Adrenal gland (tissue), 5 donors: ENCODE results near the gene C20orf202.

ENCODE experiments used
- CTCF ChIP-seq, 6 experiments: fragments of 450-650 bp in 4 of 6; fragments of 200-600 bp in 2 of 6; sonication (generic) in 1 of 6; IDR thresholded peaks; 1 replicate in 5 of 6; 2 replicates in 1 of 6; pipeline versions ENCODE4 v1.5.1 to v1.8.0; 2016 to 2021; ENCODE audit warnings: antibody characterized with exemption in 6 of 6, mild to moderate bottlenecking in 2 of 6, moderate library complexity in 1 of 6
- POLR2A ChIP-seq, 2 donors: fragments of 450-650 bp; IDR thresholded peaks; one replicate each; pipeline ENCODE4 v1.6.1; 2017; ENCODE audit warnings: antibody characterized with exemption in 2 of 2, mild to moderate bottlenecking in 2 of 2, moderate library complexity in 1 of 2
- donor health status: DM: no; HTN: no; CAD: no.

- TF ChIP-seq CTCF (IDR thresholded peaks at IDR 0.05) (peak; percentile 63 to 81 (median 74)), POLR2A (IDR thresholded peaks at IDR 0.05) (no peak)
These were observed 9.5 kb downstream of the C20orf202 start for GRCh38 chr20:1212607-1213396.
